ENCODE results near the gene VPS37B.

The VPS37B gene

GRCh38 chr12:122865268-122866231 lies 30.4 kb downstream of the VPS37B start:
- no peak for DNase-seq (ENCODE audit: low read depth)

GRCh38 chr12:122864894-122865253 lies 31.1 kb downstream of the VPS37B start:
- DNase-seq (ENCODE audit: low read depth), result no peak

GRCh38 chr12:122862872-122863701 lies 32.8 kb downstream of the VPS37B start:
- DNase-seq (ENCODE audit: low read depth), result no peak

- DNase-seq (ENCODE audit: low read depth), result no peak
Measured at GRCh38 chr12:122862110-122862634, 33.8 kb downstream of the VPS37B start.

GRCh38 chr12:122861587-122861970 lies 34.3 kb downstream of the VPS37B start:
- DNase-seq (ENCODE audit: low read depth), result no peak

- no peak for DNase-seq (ENCODE audit: low read depth)
Measured at GRCh38 chr12:122860854-122861586, 34.9 kb downstream of the VPS37B start.

- peak; percentile 69 for DNase-seq (ENCODE audit: low read depth)
Measured at GRCh38 chr12:122860040-122860853, 35.7 kb downstream of the VPS37B start.

- no peak for DNase-seq (ENCODE audit: low read depth)
Measured at GRCh38 chr12:122859303-122860039, 36.5 kb downstream of the VPS37B start.

- no peak for DNase-seq (ENCODE audit: low read depth)
Measured at GRCh38 chr12:122858591-122859302, 37.2 kb downstream of the VPS37B start.

GRCh38 chr12:122858171-122858570 lies 37.8 kb downstream of the VPS37B start:
- DNase-seq (ENCODE audit: low read depth), result no peak

GRCh38 chr12:122856999-122857671 lies 38.8 kb downstream of the VPS37B start:
- no peak for DNase-seq (ENCODE audit: low read depth)

GRCh38 chr12:122855928-122856831 lies 39.7 kb downstream of the VPS37B start:
- DNase-seq (ENCODE audit: low read depth), result no peak

GRCh38 chr12:122855071-122855829 lies 40.7 kb downstream of the VPS37B start:
- no peak for DNase-seq (ENCODE audit: low read depth)

- DNase-seq (ENCODE audit: low read depth), result no peak
Measured at GRCh38 chr12:122854554-122854953, 41.4 kb downstream of the VPS37B start.

- no peak for DNase-seq (ENCODE audit: low read depth)
Measured at GRCh38 chr12:122853582-122854245, 42.2 kb downstream of the VPS37B start.

GRCh38 chr12:122852336-122853275 lies 43.3 kb downstream of the VPS37B start:
- no peak for DNase-seq (ENCODE audit: low read depth)

Measured in activated T-cell treated with anti-CD3 and anti-CD28 coated beads for 24 hours (primary cell).